HepG2 (cell line): ENCODE measurements around the gene JDP2. TPM values are rescaled to one million over a fixed set of nuclear protein-coding genes. Genes with fewer than 3 reads are reported as not detected.

Source experiments
- GATAD2A ChIP-seq: IDR thresholded peaks from 2 replicates; pipeline ENCODE4 v1.6.1; 2016
- GPN1 ChIP-seq: sonication (generic); formaldehyde crosslinking; IDR thresholded peaks from 2 replicates; pipeline ENCODE4 v1.5.1; 2020; ENCODE audit warnings: missing genetic modification reagents, borderline replicate concordance
- KAT7 ChIP-seq: IDR thresholded peaks from 2 replicates; pipeline ENCODE4 v1.6.1; 2018; ENCODE audit warnings: borderline replicate concordance, missing compliant biosample characterization
- MNT ChIP-seq: fragments of 450-650 bp; IDR thresholded peaks from 2 replicates; pipeline ENCODE4 v1.6.1; 2016
- NFYC ChIP-seq: IDR thresholded peaks from 2 replicates; pipeline ENCODE4 v1.6.1; 2016; ENCODE audit warnings: missing genetic modification reagents, missing compliant biosample characterization
- PAF1 ChIP-seq: IDR thresholded peaks from 2 replicates; pipeline ENCODE4 v1.6.1; 2016; ENCODE audit warnings: missing genetic modification reagents, missing compliant biosample characterization
- PRMT3 ChIP-seq: sonication (generic); formaldehyde crosslinking; IDR thresholded peaks from 2 replicates; pipeline ENCODE4 v1.8.1; 2022; ENCODE audit warnings: low read depth, mild to moderate bottlenecking, moderate library complexity, missing genetic modification reagents, borderline replicate concordance
- REPIN1 ChIP-seq: sonication (generic); formaldehyde crosslinking; IDR thresholded peaks from 2 replicates; pipeline ENCODE4 v1.8.0; 2022; ENCODE audit warnings: missing genetic modification reagents, low read depth, mild to moderate bottlenecking, borderline replicate concordance
- REXO4 ChIP-seq: sonication (generic); formaldehyde crosslinking; IDR thresholded peaks from 2 replicates; pipeline ENCODE4 v1.8.0; 2022; ENCODE audit warnings: missing genetic modification reagents, mild to moderate bottlenecking, borderline replicate concordance
- SETDB1 ChIP-seq: sonication (generic); formaldehyde crosslinking; IDR thresholded peaks from 2 replicates; pipeline ENCODE4 v1.5.1; 2020; ENCODE audit warnings: missing genetic modification reagents, mild to moderate bottlenecking, borderline replicate concordance
- ZFP36L2 ChIP-seq: sonication (generic); formaldehyde crosslinking; IDR thresholded peaks from 2 replicates; pipeline ENCODE4 v1.4.0; 2020; ENCODE audit warnings: missing genetic modification reagents
- ZFP37 ChIP-seq: sonication (generic); formaldehyde crosslinking; IDR thresholded peaks from 2 replicates; pipeline ENCODE4 v1.4.0; 2020; ENCODE audit warnings: missing genetic modification reagents, borderline replicate concordance
- ZNF264 ChIP-seq: sonication (generic); formaldehyde crosslinking; IDR thresholded peaks from 2 replicates; pipeline ENCODE4 v1.4.0; 2020; ENCODE audit warnings: missing genetic modification reagents
- ZNF276 ChIP-seq: sonication (generic); formaldehyde crosslinking; IDR thresholded peaks from 2 replicates; pipeline ENCODE4 v1.4.0; 2020; ENCODE audit warnings: mild to moderate bottlenecking, low read depth, missing genetic modification reagents
- ZNF280B ChIP-seq: sonication (generic); formaldehyde crosslinking; IDR thresholded peaks from 2 replicates; pipeline ENCODE4 v1.5.0; 2020; ENCODE audit warnings: missing genetic modification reagents, mild to moderate bottlenecking, borderline replicate concordance
- ZNF552 ChIP-seq: sonication (generic); formaldehyde crosslinking; IDR thresholded peaks from 2 replicates; pipeline ENCODE4 v1.9.0; 2022; ENCODE audit warnings: missing genetic modification reagents, mild to moderate bottlenecking, borderline replicate concordance
- polyA plus RNA-seq, 8 experiments: library from polyadenylated mRNA; depleted of rRNA in 3 of 8; stranded (reverse) in 7 of 8; unstranded in 1 of 8; fragments of >200 nt; fragmentation: Illumina TruSeq in 4 of 8; extraction: Trizol in 4 of 8; gene quantifications; 2 replicates each; pipeline versions ENCODE4 v1.2.1 to v1.2.3, GENCODE V29; 2011 to 2016; ENCODE audit warnings: low read depth in 4 of 8, missing spikeins in 1 of 8, mixed read lengths in 1 of 8; ENCODE audit not compliant: insufficient read depth in 1 of 8
- total RNA-seq, 5 experiments: library from RNA; depleted of rRNA; stranded (reverse); fragments of >200 nt; fragmentation: Illumina TruSeq; extraction: Trizol; gene quantifications; 2 replicates each; pipeline ENCODE4 v1.2.3, GENCODE V29; 2016; ENCODE audit warnings: low read depth in 1 of 5
- TF ChIP-seq, protein P1 (sequence below): sonication (generic); formaldehyde crosslinking; IDR thresholded peaks from 2 replicates; pipeline ENCODE4 v1.4.0; 2020; ENCODE audit warnings: missing genetic modification reagents
- TF ChIP-seq, protein P2 (sequence below): sonication (generic); formaldehyde crosslinking; conservative IDR thresholded peaks from 2 replicates; pipeline ENCODE4 v1.4.0; 2020; ENCODE audit warnings: missing genetic modification reagents
- TF ChIP-seq, protein P3 (sequence below): sonication (generic); formaldehyde crosslinking; IDR thresholded peaks from 2 replicates; pipeline ENCODE4 v1.5.1; 2020; ENCODE audit warnings: missing genetic modification reagents, mild to moderate bottlenecking, borderline replicate concordance

Gene JDP2
- total and polyA plus RNA-seq, 2 of the 13 experiments (the other 11 are each of a cell fraction or from before 2014, with no cell fraction given): 8.0 to 8.9 TPM

GRCh38 chr14:75452900-75453816, 25.3 kb downstream of the JDP2 start (continued):
- TF ChIP-seq ZNF276 (CRISPR knock-in tag) (no peak), ZFP36L2 (CRISPR knock-in tag) (no peak), GPN1 (CRISPR knock-in tag) (no peak), REPIN1 (CRISPR knock-in tag) (no peak), PRMT3 (CRISPR knock-in tag) (no peak), ZNF264 (CRISPR knock-in tag) (no peak), GATAD2A (CRISPR knock-in tag) (peak; percentile 49; the same call in 1 of the 2 replicates), MNT (no peak), PAF1 (CRISPR knock-in tag) (no peak), KAT7 (no peak), REXO4 (CRISPR knock-in tag) (no peak), ZNF280B (no peak), NFYC (CRISPR knock-in tag) (no peak), ZFP37 (CRISPR knock-in tag) (no peak), SETDB1 (no peak), ZNF552 (CRISPR knock-in tag) (no peak)
- TF ChIP-seq, protein P1, sequence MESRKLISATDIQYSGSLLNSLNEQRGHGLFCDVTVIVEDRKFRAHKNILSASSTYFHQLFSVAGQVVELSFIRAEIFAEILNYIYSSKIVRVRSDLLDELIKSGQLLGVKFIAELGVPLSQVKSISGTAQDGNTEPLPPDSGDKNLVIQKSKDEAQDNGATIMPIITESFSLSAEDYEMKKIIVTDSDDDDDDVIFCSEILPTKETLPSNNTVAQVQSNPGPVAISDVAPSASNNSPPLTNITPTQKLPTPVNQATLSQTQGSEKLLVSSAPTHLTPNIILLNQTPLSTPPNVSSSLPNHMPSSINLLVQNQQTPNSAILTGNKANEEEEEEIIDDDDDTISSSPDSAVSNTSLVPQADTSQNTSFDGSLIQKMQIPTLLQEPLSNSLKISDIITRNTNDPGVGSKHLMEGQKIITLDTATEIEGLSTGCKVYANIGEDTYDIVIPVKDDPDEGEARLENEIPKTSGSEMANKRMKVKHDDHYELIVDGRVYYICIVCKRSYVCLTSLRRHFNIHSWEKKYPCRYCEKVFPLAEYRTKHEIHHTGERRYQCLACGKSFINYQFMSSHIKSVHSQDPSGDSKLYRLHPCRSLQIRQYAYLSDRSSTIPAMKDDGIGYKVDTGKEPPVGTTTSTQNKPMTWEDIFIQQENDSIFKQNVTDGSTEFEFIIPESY: no peak
- TF ChIP-seq, protein P2, sequence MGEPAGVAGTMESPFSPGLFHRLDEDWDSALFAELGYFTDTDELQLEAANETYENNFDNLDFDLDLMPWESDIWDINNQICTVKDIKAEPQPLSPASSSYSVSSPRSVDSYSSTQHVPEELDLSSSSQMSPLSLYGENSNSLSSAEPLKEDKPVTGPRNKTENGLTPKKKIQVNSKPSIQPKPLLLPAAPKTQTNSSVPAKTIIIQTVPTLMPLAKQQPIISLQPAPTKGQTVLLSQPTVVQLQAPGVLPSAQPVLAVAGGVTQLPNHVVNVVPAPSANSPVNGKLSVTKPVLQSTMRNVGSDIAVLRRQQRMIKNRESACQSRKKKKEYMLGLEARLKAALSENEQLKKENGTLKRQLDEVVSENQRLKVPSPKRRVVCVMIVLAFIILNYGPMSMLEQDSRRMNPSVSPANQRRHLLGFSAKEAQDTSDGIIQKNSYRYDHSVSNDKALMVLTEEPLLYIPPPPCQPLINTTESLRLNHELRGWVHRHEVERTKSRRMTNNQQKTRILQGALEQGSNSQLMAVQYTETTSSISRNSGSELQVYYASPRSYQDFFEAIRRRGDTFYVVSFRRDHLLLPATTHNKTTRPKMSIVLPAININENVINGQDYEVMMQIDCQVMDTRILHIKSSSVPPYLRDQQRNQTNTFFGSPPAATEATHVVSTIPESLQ (CRISPR knock-in tag): no peak
- TF ChIP-seq, protein P3, sequence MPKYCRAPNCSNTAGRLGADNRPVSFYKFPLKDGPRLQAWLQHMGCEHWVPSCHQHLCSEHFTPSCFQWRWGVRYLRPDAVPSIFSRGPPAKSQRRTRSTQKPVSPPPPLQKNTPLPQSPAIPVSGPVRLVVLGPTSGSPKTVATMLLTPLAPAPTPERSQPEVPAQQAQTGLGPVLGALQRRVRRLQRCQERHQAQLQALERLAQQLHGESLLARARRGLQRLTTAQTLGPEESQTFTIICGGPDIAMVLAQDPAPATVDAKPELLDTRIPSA: no peak
